Liver (tissue), 9 donors: ENCODE data around the gene PPARD. TPM values are rescaled to one million over a fixed set of nuclear protein-coding genes. Genes with fewer than 3 reads are reported as not detected.

Experiments
- DNase-seq: peaks from one replicate; pipeline ENCODE4 v3.0.0-alpha.2; 2017; ENCODE audit warnings: low spot score
- H3K27ac ChIP-seq, 2 donors: one replicate each; pipeline ENCODE4 v1.7.0; 2013; ENCODE audit warnings: inconsistent platforms in 2 of 2, low read length in 2 of 2, control low read depth in 1 of 2, low read depth in 1 of 2, mild to moderate bottlenecking in 1 of 2
- H3K27me3 ChIP-seq, 4 donors: one replicate each; pipeline versions ENCODE4 v1.6.1 to v1.7.0; 2013; ENCODE audit warnings: low read length in 3 of 4, inconsistent platforms in 1 of 4, mild to moderate bottlenecking in 1 of 4, moderate library complexity in 1 of 4; ENCODE audit not compliant: control insufficient read depth in 4 of 4, insufficient read depth in 4 of 4
- H3K36me3 ChIP-seq, 4 donors: one replicate each; pipeline versions ENCODE4 v1.6.1 to v1.7.0; 2013; ENCODE audit warnings: low read length in 3 of 4, mild to moderate bottlenecking in 3 of 4, low read depth in 1 of 4, moderate library complexity in 1 of 4; ENCODE audit not compliant: control insufficient read depth in 4 of 4, insufficient read depth in 3 of 4
- H3K4me1 ChIP-seq, 4 donors: one replicate each; pipeline versions ENCODE4 v1.6.1 to v1.7.0; 2013; ENCODE audit warnings: low read length in 3 of 4, mild to moderate bottlenecking in 3 of 4, moderate library complexity in 1 of 4; ENCODE audit not compliant: control insufficient read depth in 4 of 4, insufficient read depth in 4 of 4
- H3K4me3 ChIP-seq, 3 donors: one replicate each; pipeline versions ENCODE4 v1.6.1 to v1.7.0; 2013; ENCODE audit warnings: low read length in 3 of 3, control low read depth in 1 of 3, low read depth in 1 of 3, mild to moderate bottlenecking in 1 of 3
- H3K9ac ChIP-seq, 2 donors: one replicate each; pipeline ENCODE4 v1.7.0; 2013; ENCODE audit warnings: low read length in 2 of 2, mild to moderate bottlenecking in 2 of 2, moderate library complexity in 2 of 2, control low read depth in 1 of 2, low read depth in 1 of 2
- H3K9me3 ChIP-seq, 4 donors: one replicate each; pipeline versions ENCODE4 v1.6.1 to v1.7.0; 2013; ENCODE audit warnings: low read length in 3 of 4; ENCODE audit not compliant: control insufficient read depth in 4 of 4
- ATF3 ChIP-seq: IDR thresholded peaks from 2 replicates; pipeline ENCODE4 v1.6.1; 2016; ENCODE audit warnings: antibody characterized with exemption
- CTCF ChIP-seq: fragments of 150-350 bp; IDR thresholded peaks from 2 replicates; pipeline ENCODE4 v1.5.1; 2017; ENCODE audit warnings: improper control_type of control experiment, low read depth, low read length; ENCODE audit not compliant: missing input control
- EGR1 ChIP-seq, 2 donors: IDR thresholded peaks; 2 replicates each; pipeline ENCODE4 v1.6.1; 2016 to 2018; ENCODE audit warnings: antibody characterized with exemption in 2 of 2, low read depth in 2 of 2
- FOXA1 ChIP-seq: IDR thresholded peaks from 2 replicates; pipeline ENCODE4 v1.6.1; 2016; ENCODE audit warnings: antibody characterized with exemption
- FOXA2 ChIP-seq: IDR thresholded peaks from 2 replicates; pipeline ENCODE4 v1.6.1; 2016; ENCODE audit warnings: antibody characterized with exemption
- HNF4A ChIP-seq, 2 donors: conservative IDR thresholded peaks; 2 replicates each; pipeline ENCODE4 v1.6.1; 2016; ENCODE audit warnings: antibody characterized with exemption in 2 of 2, mild to moderate bottlenecking in 2 of 2
- HNF4G ChIP-seq: IDR thresholded peaks from 2 replicates; pipeline ENCODE4 v1.6.1; 2016; ENCODE audit warnings: antibody characterized with exemption
- MAX ChIP-seq: IDR thresholded peaks from 2 replicates; pipeline ENCODE4 v1.6.1; 2016; ENCODE audit warnings: antibody characterized with exemption
- NR2F2 ChIP-seq: IDR thresholded peaks from 2 replicates; pipeline ENCODE4 v1.6.1; 2016; ENCODE audit warnings: antibody characterized with exemption
- RAD21 ChIP-seq, 2 donors: IDR thresholded peaks; 2 replicates each; pipeline ENCODE4 v1.6.1; 2016; ENCODE audit warnings: antibody characterized with exemption in 2 of 2, mild to moderate bottlenecking in 2 of 2
- RXRA ChIP-seq, 2 donors: IDR thresholded peaks; 2 replicates each; pipeline ENCODE4 v1.6.1; 2017 to 2018; ENCODE audit warnings: antibody characterized with exemption in 2 of 2, mild to moderate bottlenecking in 1 of 2
- SP1 ChIP-seq: IDR thresholded peaks from 2 replicates; pipeline ENCODE4 v1.6.1; 2018; ENCODE audit warnings: antibody characterized with exemption, mild to moderate bottlenecking
- TAF1 ChIP-seq: conservative IDR thresholded peaks from 2 replicates; pipeline ENCODE4 v1.6.1; 2016; ENCODE audit warnings: antibody characterized with exemption, mild to moderate bottlenecking
- YY1 ChIP-seq: IDR thresholded peaks from 2 replicates; pipeline ENCODE4 v1.6.1; 2016; ENCODE audit warnings: antibody characterized with exemption, mild to moderate bottlenecking
- ZBTB33 ChIP-seq: IDR thresholded peaks from 2 replicates; pipeline ENCODE4 v1.6.1; 2016; ENCODE audit warnings: antibody characterized with exemption
- WGBS: extraction: QIAGEN DNeasy Blood & Tissue Kit; methylation state at CpG from one replicate; pipeline ENCODE4 v1.1.7; 2013; 5-methylcytosine and 5-hydroxymethylcytosine counted together
- polyA plus RNA-seq, 2 donors: library from polyadenylated mRNA; stranded (reverse) in 1 of 2; unstranded in 1 of 2; fragments of 200-250 nt in 1 of 2; fragments of >200 nt in 1 of 2; fragmentation: Nextera tagmentation in 1 of 2; extraction: Ambion mirVana in 1 of 2; gene quantifications; one replicate each; pipeline versions ENCODE4 v1.2.1 to v1.2.3, GENCODE V29; 2013 to 2015
- total RNA-seq, 2 donors: library from RNA; depleted of rRNA; stranded (reverse); fragments of >200 nt; gene quantifications; one replicate each; pipeline ENCODE4 v1.2.3, GENCODE V29; 2014
- TF ChIP-seq, protein P1 (sequence below): IDR thresholded peaks from 2 replicates; pipeline ENCODE4 v1.6.1; 2016; ENCODE audit warnings: antibody characterized with exemption, mild to moderate bottlenecking
- donor health status: healthy.
- donor health status: healthy.
- donor health status: healthy.
- donor health status: healthy.
- donor health status: healthy.

PPARD gene
- total and polyA plus RNA-seq, 4 donors, result 2.1 to 7.8 (median 5.1) TPM

GRCh38 chr6:35471836-35472345, 129.5 kb downstream of the PPARD start:
- Histone ChIP-seq H3K4me1 (peaks cover 0 to 24% (median 16%) of the 10 kb centered on the region in 4 donors), H3K9me3 (no peaks in the 10 kb centered on the region), H3K27me3 (no peaks in the 10 kb centered on the region), H3K36me3 (peaks cover 2 to 43% (median 23%) of the 10 kb centered on the region in 4 donors), H3K27ac (no peak overlapping the region), H3K9ac (no peak overlapping the region), H3K4me3 (no peak overlapping the region)
- TF ChIP-seq RAD21 (IDR thresholded peaks at IDR 0.05), result no peak
- TF ChIP-seq YY1, result no peak
- TF ChIP-seq SP1, result no peak
- no peak for TF ChIP-seq ZBTB33
- no peak for TF ChIP-seq MAX
- TF ChIP-seq ATF3, result no peak
- TF ChIP-seq RXRA (IDR thresholded peaks at IDR 0.05), result no peak
- TF ChIP-seq HNF4G, result no peak
- no peak for TF ChIP-seq FOXA2
- TF ChIP-seq EGR1 (IDR thresholded peaks at IDR 0.05; ENCODE audit: low read depth in 2 of 2), result no peak
- no peak for TF ChIP-seq NR2F2
- TF ChIP-seq CTCF, result no peak
- TF ChIP-seq HNF4A (conservative IDR thresholded peaks at IDR 0.05), result no peak
- 79% methylated on average over 8 of the region's 8 CpGs for WGBS
- no peak for DNase-seq

DNA sequence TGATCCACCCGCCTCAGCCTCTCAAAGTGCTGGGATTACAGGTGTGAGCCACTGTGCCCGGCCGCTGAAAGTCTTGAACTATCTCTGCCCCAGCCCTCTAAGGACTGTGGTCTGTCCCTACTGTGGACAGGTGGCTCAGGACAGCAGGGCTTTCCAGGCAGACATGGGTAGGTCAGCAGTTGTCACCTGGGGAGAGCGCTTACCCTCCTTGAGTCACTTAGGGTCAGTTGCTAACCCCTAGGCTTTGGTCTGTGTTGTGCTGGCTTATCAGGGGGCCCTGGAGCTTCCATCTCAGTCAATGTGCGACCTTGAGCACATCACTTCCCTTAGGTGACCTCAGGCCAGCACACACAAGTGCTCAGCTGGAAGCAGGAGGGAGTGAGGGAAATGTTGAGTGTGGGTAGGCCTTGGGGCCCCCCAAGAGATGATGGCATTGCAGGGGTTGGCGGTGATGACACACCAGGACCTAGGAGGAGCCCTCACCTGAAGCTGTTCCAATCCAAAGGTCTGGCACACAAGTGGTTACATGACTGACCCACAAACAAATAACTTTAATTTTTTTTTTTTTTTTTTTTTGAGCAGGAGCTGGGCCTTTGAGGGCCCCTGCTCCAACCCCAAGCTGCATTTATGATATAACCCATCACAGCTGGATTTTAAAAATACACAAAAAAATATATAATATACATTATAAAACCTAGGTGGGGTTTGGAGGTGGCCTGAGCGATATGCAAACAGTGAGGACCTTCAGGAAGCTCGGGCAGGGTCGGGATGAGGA, 130.9 kb downstream of the PPARD start:
- H3K9ac ChIP-seq, result no peak overlapping the region
- no peaks in the 10 kb centered on the region for H3K9me3 ChIP-seq
- DNase-seq, result no peak
- whole genome bisulfite sequencing, result 90% methylated on average over 9 of the region's 9 CpGs
- peaks cover 0 to 20% (median 16%) of the 10 kb centered on the region in 4 donors for H3K4me1 ChIP-seq
- H3K27ac ChIP-seq, result no peak overlapping the region
- no peaks in the 10 kb centered on the region for H3K27me3 ChIP-seq
- no peak overlapping the region for H3K4me3 ChIP-seq
- TF ChIP-seq MAX (no peak), RAD21 (IDR thresholded peaks at IDR 0.05) (no peak), FOXA1 (no peak), SP1 (no peak), HNF4A (conservative IDR thresholded peaks at IDR 0.05) (no peak), TAF1 (no peak), ATF3 (no peak), EGR1 (IDR thresholded peaks at IDR 0.05; ENCODE audit: low read depth in 2 of 2) (no peak), ZBTB33 (no peak), FOXA2 (no peak), RXRA (IDR thresholded peaks at IDR 0.05) (no peak), NR2F2 (no peak)
- TF ChIP-seq, protein P1, sequence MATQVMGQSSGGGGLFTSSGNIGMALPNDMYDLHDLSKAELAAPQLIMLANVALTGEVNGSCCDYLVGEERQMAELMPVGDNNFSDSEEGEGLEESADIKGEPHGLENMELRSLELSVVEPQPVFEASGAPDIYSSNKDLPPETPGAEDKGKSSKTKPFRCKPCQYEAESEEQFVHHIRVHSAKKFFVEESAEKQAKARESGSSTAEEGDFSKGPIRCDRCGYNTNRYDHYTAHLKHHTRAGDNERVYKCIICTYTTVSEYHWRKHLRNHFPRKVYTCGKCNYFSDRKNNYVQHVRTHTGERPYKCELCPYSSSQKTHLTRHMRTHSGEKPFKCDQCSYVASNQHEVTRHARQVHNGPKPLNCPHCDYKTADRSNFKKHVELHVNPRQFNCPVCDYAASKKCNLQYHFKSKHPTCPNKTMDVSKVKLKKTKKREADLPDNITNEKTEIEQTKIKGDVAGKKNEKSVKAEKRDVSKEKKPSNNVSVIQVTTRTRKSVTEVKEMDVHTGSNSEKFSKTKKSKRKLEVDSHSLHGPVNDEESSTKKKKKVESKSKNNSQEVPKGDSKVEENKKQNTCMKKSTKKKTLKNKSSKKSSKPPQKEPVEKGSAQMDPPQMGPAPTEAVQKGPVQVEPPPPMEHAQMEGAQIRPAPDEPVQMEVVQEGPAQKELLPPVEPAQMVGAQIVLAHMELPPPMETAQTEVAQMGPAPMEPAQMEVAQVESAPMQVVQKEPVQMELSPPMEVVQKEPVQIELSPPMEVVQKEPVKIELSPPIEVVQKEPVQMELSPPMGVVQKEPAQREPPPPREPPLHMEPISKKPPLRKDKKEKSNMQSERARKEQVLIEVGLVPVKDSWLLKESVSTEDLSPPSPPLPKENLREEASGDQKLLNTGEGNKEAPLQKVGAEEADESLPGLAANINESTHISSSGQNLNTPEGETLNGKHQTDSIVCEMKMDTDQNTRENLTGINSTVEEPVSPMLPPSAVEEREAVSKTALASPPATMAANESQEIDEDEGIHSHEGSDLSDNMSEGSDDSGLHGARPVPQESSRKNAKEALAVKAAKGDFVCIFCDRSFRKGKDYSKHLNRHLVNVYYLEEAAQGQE, result no peak
- H3K36me3 ChIP-seq, result peaks cover 3 to 45% (median 23%) of the 10 kb centered on the region in 4 donors
